K562 (cell line): ENCODE results near the gene TPGS1. TPM values are rescaled to one million over a fixed set of nuclear protein-coding genes. Genes with fewer than 3 reads are reported as not detected.
A peak's percentile ranks its signal among the peaks of the same experiment; 100 is the strongest.

Experiments used
- CCNT2 ChIP-seq: IDR thresholded peaks from 2 replicates; pipeline ENCODE4 v1.6.1; 2011; ENCODE audit warnings: borderline replicate concordance, low read depth, mild to moderate bottlenecking, moderate library complexity, mixed read lengths, low read length; ENCODE audit not compliant: insufficient read length; ENCODE audit errors: extremely low read depth
- COPS2 ChIP-seq: fragments of 450-650 bp; conservative IDR thresholded peaks from 2 replicates; pipeline ENCODE4 v1.6.1; 2016; ENCODE audit warnings: mild to moderate bottlenecking, moderate library complexity
- GATA2 ChIP-seq: sonication (generic); formaldehyde crosslinking; IDR thresholded peaks from 2 replicates; pipeline ENCODE4 v1.4.0; 2020; ENCODE audit warnings: mild to moderate bottlenecking, missing genetic modification reagents
- GATAD2B ChIP-seq: fragments of 450-650 bp; IDR thresholded peaks from 2 replicates; pipeline ENCODE4 v1.6.1; 2017; ENCODE audit warnings: mild to moderate bottlenecking, borderline replicate concordance
- MAFK ChIP-seq: IDR thresholded peaks from 2 replicates; pipeline ENCODE4 v1.6.1; 2011; ENCODE audit warnings: low read length, improper control_type of control experiment
- MEIS2 ChIP-seq: fragments of 450-650 bp; IDR thresholded peaks from 2 replicates; pipeline ENCODE4 v1.6.1; 2014; ENCODE audit warnings: mild to moderate bottlenecking; ENCODE audit not compliant: partially characterized antibody
- MXI1 ChIP-seq: IDR thresholded peaks from 2 replicates; pipeline ENCODE4 v1.6.1; 2011; ENCODE audit warnings: low read depth, mild to moderate bottlenecking, improper control_type of control experiment, low read length
- MYC ChIP-seq, 2 experiments: fragments of 250-450 bp in 1 of 2; sonication (Bioruptor Pico) in 1 of 2; IDR thresholded peaks; 2 replicates each; pipeline versions ENCODE4 v1.5.1 to v1.6.1; 2012 to 2021; ENCODE audit warnings: low read depth in 2 of 2, borderline replicate concordance in 1 of 2, improper control_type of control experiment in 1 of 2, low read length in 1 of 2, mild to moderate bottlenecking in 1 of 2, moderate library complexity in 1 of 2
- NR4A1 ChIP-seq, 2 experiments: fragments of 250-450 bp in 1 of 2; fragments of 450-650 bp in 1 of 2; sonication (Bioruptor Pico) in 1 of 2; IDR thresholded peaks; 2 replicates each; pipeline versions ENCODE4 v1.4.0 to v1.6.1; 2016 to 2020; ENCODE audit warnings: mild to moderate bottlenecking in 2 of 2, missing compliant biosample characterization in 1 of 2, missing genetic modification characterization in 1 of 2, moderate library complexity in 1 of 2
- PCBP1 ChIP-seq: fragments of 200-400 bp; formaldehyde crosslinking; IDR thresholded peaks from 2 replicates; pipeline ENCODE4 v1.6.1; 2018; ENCODE audit warnings: mild to moderate bottlenecking, low read depth, low read length; ENCODE audit not compliant: poor library complexity, severe bottlenecking
- PHF8 ChIP-seq: fragments of 200-600 bp; sonication (generic); IDR thresholded peaks from 2 replicates; pipeline ENCODE4 v1.6.1; 2012; ENCODE audit warnings: mixed run types, mild to moderate bottlenecking, inconsistent platforms, low read length, moderate library complexity, borderline replicate concordance
- POLR2G ChIP-seq: fragments of 200-400 bp; formaldehyde crosslinking; IDR thresholded peaks from 2 replicates; pipeline ENCODE4 v1.6.1; 2017; ENCODE audit warnings: low read depth, mild to moderate bottlenecking, antibody characterized with exemption, low read length, moderate library complexity
- RBFOX2 ChIP-seq: fragments of 200-400 bp; formaldehyde crosslinking; IDR thresholded peaks from 2 replicates; pipeline ENCODE4 v1.6.1; 2017; ENCODE audit warnings: low read depth, mild to moderate bottlenecking, low read length, moderate library complexity
- SMAD2 ChIP-seq: fragments of 150-350 bp; IDR thresholded peaks from 2 replicates; pipeline ENCODE4 v1.6.1; 2014; ENCODE audit warnings: low read depth, mild to moderate bottlenecking, low read length
- SOX6 ChIP-seq: fragments of 450-650 bp; IDR thresholded peaks from 2 replicates; pipeline ENCODE4 v1.6.1; 2014; ENCODE audit warnings: mild to moderate bottlenecking
- SUPT5H ChIP-seq: fragments of 450-650 bp; IDR thresholded peaks from 2 replicates; pipeline ENCODE4 v1.6.1; 2016
- ZBTB17 ChIP-seq: fragments of 450-650 bp; formaldehyde crosslinking; IDR thresholded peaks from 2 replicates; pipeline ENCODE4 v1.4.0; 2020; ENCODE audit warnings: mild to moderate bottlenecking
- ZNF174 ChIP-seq: fragments of 250-450 bp; sonication (Bioruptor Pico); IDR thresholded peaks from 2 replicates; pipeline ENCODE4 v1.4.0; 2020; ENCODE audit warnings: mild to moderate bottlenecking
- ZNF212 ChIP-seq: fragments of 450-650 bp; formaldehyde crosslinking; IDR thresholded peaks from 2 replicates; pipeline ENCODE4 v1.4.0; 2020; ENCODE audit warnings: mild to moderate bottlenecking
- ZNF3 ChIP-seq: fragments of 250-450 bp; sonication (Bioruptor Pico); IDR thresholded peaks from 2 replicates; pipeline ENCODE4 v1.5.0; 2021; ENCODE audit warnings: mild to moderate bottlenecking, moderate library complexity
- ZNF57 ChIP-seq: fragments of 450-650 bp; formaldehyde crosslinking; IDR thresholded peaks from 2 replicates; pipeline ENCODE4 v1.4.0; 2020; ENCODE audit warnings: mild to moderate bottlenecking, moderate library complexity
- ZNF780A ChIP-seq: fragments of 250-450 bp; sonication (Bioruptor Pico); IDR thresholded peaks from 2 replicates; pipeline ENCODE4 v1.5.0; 2021; ENCODE audit warnings: mild to moderate bottlenecking
- polyA plus RNA-seq, 8 experiments: library from polyadenylated mRNA; depleted of rRNA in 4 of 8; stranded (reverse) in 5 of 8; unstranded in 3 of 8; fragments of >200 nt; fragmentation: Nextera tagmentation in 2 of 8; fragmentation: Illumina TruSeq in 1 of 8; extraction: Ambion mirVana in 2 of 8; extraction: Trizol in 1 of 8; gene quantifications; 2 replicates each; pipeline versions ENCODE4 v1.2.1 to v1.2.3, GENCODE V29; 2011 to 2014; ENCODE audit warnings: inconsistent platforms in 1 of 8, missing spikeins in 1 of 8
- total RNA-seq, 7 experiments: library from RNA; depleted of rRNA in 6 of 7; stranded (reverse); fragments of >200 nt in 6 of 7; fragmentation: Illumina TruSeq in 2 of 7; extraction: Trizol in 2 of 7; gene quantifications; 2 replicates each; pipeline versions ENCODE4 v1.2.1 to v1.2.3, GENCODE V29; 2011 to 2021; ENCODE audit warnings: low replicate concordance in 1 of 7
- TF ChIP-seq, protein P1 (sequence below): sonication (generic); formaldehyde crosslinking; IDR thresholded peaks from 2 replicates; pipeline ENCODE4 v1.8.1; 2022; ENCODE audit warnings: missing genetic modification reagents
- TF ChIP-seq, protein P2 (sequence below), 2 experiments: fragments of 200-800 bp in 1 of 2; sonication (Bioruptor generic) in 1 of 2; sonication (generic) in 1 of 2; formaldehyde crosslinking in 1 of 2; IDR thresholded peaks in 1 of 2; conservative IDR thresholded peaks in 1 of 2; 2 replicates each; pipeline versions ENCODE4 v1.5.0 to v1.6.1; 2016 to 2020; ENCODE audit warnings: missing compliant biosample characterization in 1 of 2, missing genetic modification characterization in 1 of 2, missing genetic modification reagents in 1 of 2

Gene TPGS1
- total and polyA plus RNA-seq, 9 of the 15 experiments (the other 6 are each of a cell fraction or from before 2014, with no cell fraction given), result 0.30 to 31.6 (median 1.2) TPM; not detected in 2

DNA sequence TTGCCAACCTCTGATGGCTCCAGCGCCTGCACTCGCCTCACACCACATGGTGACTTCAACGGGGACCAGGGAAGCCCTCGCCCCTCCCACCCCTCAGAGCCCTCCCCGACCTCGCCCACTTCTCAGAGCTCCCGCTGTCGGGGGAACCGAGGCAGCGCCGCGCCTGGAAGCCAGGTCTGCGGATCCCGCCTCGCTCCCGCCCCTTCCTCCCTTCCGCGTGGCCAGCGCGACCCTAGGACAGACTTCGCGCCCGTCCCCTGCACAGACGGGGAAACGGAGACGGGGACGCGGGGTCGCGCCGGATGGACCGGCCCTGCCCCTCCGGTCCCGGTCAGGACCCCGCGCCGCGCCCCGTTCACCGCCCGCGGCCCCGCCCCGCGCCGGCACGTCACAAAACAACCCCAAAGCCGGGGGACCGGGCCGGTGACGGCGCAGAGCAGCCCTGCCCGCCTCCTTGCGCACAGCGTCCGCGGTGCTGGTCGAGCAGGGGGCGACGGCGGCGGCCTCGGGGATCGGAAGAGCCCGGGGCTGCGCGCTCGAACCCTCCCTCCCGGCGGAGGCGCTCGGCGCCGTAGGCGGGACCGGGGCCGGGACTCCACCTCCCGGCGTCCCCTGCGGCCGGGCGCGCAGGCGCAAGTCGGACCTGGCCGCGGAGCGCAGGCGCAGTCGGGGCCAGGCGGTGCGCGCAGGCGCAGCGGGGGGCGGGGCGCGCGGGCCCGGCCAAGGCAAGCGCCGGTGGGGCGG is 23.9 kb downstream of the TPGS1 start (continued):
- TF ChIP-seq GATAD2B, result peak; percentile 66; the same call in 1 of the 2 replicates
- TF ChIP-seq GATA2, result no peak
- peak; percentile 70; the same call in 1 of the 2 replicates for TF ChIP-seq MXI1
- TF ChIP-seq SMAD2, result no peak
- peak; percentile 61 for TF ChIP-seq MYC (IDR thresholded peaks at IDR 0.05; ENCODE audit: low read depth, low read length)
- no peak for TF ChIP-seq MYC (CRISPR knock-in tag; IDR thresholded peaks at IDR 0.05; ENCODE audit: borderline replicate concordance, low read depth)
- TF ChIP-seq ZBTB17, result peak; percentile 77; the same call in 1 of the 2 replicates
- no peak for TF ChIP-seq ZNF212
- peak; percentile 93 for TF ChIP-seq MEIS2
- no peak for TF ChIP-seq ZNF57 (CRISPR knock-in tag)
- TF ChIP-seq PHF8, result peak; percentile 84; the same call in 1 of the 2 replicates
- peak; percentile 49 for TF ChIP-seq SUPT5H
- no peak for TF ChIP-seq SOX6
- TF ChIP-seq ZNF3 (CRISPR knock-in tag), result no peak
- TF ChIP-seq NR4A1 (CRISPR knock-in tag; IDR thresholded peaks at IDR 0.05), result peak; percentile 11; the same call in 1 of the 2 replicates
- no peak for TF ChIP-seq NR4A1 (tag; IDR thresholded peaks at IDR 0.05)
- peak; percentile 86 for TF ChIP-seq POLR2G
- no peak for TF ChIP-seq ZNF174 (CRISPR knock-in tag)
- no peak for TF ChIP-seq COPS2
- TF ChIP-seq MAFK, result no peak
- TF ChIP-seq PCBP1, result peak; percentile 34
- TF ChIP-seq, protein P1, sequence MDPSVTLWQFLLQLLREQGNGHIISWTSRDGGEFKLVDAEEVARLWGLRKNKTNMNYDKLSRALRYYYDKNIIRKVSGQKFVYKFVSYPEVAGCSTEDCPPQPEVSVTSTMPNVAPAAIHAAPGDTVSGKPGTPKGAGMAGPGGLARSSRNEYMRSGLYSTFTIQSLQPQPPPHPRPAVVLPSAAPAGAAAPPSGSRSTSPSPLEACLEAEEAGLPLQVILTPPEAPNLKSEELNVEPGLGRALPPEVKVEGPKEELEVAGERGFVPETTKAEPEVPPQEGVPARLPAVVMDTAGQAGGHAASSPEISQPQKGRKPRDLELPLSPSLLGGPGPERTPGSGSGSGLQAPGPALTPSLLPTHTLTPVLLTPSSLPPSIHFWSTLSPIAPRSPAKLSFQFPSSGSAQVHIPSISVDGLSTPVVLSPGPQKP (CRISPR knock-in tag), result 0 out of 2 replicates have a peak, but pooled peaks have one; percentile 45
- TF ChIP-seq ZNF780A, result no peak
- peak; percentile 78 for TF ChIP-seq RBFOX2
- TF ChIP-seq CCNT2, result peak; percentile 28
- TF ChIP-seq, protein P2, sequence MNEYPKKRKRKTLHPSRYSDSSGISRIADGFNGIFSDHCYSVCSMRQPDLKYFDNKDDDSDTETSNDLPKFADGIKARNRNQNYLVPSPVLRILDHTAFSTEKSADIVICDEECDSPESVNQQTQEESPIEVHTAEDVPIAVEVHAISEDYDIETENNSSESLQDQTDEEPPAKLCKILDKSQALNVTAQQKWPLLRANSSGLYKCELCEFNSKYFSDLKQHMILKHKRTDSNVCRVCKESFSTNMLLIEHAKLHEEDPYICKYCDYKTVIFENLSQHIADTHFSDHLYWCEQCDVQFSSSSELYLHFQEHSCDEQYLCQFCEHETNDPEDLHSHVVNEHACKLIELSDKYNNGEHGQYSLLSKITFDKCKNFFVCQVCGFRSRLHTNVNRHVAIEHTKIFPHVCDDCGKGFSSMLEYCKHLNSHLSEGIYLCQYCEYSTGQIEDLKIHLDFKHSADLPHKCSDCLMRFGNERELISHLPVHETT (CRISPR knock-in tag; conservative IDR thresholded peaks at IDR 0.05 in 1 of 2, IDR thresholded peaks at IDR 0.05 in 1 of 2), result peak in 1 of 2 experiments; percentile 90; a peak in 2 of 4 replicates
